Measurements from ENCODE around the gene ITPKB.
"Not testable (repeated sequence)": the region's sequence is repeated elsewhere in the genome, so short reads cannot be mapped to it uniquely, and the experiment has no call there.

ITPKB gene

GRCh38 chr1:226633541-226634165 is 105.4 kb downstream of the ITPKB start:
- no peak for DNase-seq

DNA sequence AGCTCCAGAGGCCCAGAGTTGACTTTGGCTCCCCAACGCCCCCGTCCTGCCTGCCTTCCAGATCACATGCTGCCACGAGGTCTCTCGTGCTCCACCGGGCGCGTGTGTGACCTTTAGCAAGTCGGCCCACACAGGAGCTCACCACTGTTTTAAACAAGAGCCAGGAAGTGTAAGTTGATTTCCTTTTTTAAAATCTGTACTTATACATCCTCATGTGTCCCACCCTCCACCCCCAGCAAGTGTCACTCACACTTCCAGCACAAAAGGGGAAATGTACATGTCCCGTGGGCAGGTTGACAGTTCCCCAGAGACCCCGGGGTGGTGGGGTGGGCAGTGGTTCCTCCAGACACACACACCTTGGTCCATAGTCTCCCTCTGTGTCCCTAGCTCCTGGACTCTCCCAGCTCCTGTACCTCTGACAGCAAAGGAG is 106.1 kb downstream of the ITPKB start:
- no peak for DNase-seq

- DNase-seq: no peak
Measured at GRCh38 chr1:226632169-226632879, 106.8 kb downstream of the ITPKB start.

DNA sequence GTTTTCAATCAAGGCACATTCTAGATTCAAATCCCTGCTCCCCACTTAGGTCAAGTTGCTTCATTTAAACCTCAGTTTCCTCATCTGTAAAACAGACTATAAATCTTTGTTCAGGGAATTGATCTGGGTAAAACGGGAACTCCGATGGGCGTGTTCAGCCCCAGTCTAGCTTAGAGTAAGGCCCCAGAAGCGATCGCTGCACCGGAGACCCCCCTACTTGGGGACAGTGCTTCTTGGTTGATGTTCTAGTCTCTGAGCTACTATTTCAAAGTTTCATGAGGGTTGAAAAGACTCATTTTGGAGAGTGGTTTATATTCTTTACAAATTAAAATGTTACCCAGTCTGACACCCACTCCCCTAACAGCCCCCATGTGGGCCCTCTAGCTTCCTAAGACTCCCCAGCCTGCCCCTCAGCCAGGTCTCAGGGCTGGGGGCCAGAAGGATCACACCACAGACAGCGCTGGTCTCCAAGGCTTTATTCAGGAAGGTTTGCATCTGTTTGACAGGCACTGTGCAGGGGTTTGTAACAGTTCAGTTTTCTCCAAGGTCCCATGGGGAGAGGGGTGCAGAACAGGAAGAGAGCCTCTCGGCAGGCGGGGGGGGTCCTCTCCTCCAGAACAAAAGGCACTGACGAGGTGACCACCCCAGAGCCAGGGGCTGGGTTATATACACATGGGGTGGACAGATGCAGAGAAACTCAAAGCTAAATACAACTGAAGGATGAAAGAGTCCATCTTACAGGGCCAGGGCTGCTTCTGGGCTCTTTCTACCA is 107.7 kb downstream of the ITPKB start:
- no peak for DNase-seq

GRCh38 chr1:226630592-226630991 is 108.5 kb downstream of the ITPKB start:
- DNase-seq: no peak

DNA sequence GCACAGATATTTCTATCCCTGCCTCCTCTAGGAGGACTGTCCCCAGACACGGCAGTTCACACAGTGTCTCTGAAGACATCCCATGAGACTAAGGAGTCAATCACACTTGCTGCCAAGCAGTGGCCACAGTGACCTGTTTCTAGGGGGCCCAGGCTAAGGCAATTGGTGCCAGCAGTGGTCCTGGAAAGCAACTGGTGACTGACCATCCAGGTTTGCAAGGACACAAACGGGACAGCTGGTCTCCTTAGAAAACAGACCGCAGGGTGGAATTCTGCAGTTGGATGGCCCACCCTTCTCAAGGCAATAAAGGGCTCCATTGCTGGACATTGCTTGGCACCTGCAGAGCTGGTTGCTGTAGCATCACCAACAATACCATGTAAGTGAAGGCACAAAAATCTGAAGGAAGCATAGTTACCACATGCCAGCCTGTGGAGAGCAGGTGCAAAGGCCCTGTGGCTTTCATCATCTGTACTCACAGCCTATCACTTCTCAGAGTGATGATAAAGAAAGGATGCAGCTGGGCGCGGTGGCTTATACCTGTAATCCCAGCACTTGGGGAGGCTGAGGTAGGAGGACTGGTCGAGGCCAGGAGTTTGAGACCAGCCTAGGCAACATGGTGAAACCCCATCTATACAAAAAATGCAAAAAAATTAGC is 109.1 kb downstream of the ITPKB start:
- no peak for DNase-seq

- DNase-seq: no peak
Measured at GRCh38 chr1:226629210-226629895, 109.7 kb downstream of the ITPKB start.

GRCh38 chr1:226628612-226629155 is 110.4 kb downstream of the ITPKB start:
- DNase-seq: peak; percentile 15

GRCh38 chr1:226627924-226628611 is 111.0 kb downstream of the ITPKB start:
- no peak for DNase-seq

GRCh38 chr1:226627050-226627755 is 111.9 kb downstream of the ITPKB start:
- DNase-seq: peak; percentile 46

DNA sequence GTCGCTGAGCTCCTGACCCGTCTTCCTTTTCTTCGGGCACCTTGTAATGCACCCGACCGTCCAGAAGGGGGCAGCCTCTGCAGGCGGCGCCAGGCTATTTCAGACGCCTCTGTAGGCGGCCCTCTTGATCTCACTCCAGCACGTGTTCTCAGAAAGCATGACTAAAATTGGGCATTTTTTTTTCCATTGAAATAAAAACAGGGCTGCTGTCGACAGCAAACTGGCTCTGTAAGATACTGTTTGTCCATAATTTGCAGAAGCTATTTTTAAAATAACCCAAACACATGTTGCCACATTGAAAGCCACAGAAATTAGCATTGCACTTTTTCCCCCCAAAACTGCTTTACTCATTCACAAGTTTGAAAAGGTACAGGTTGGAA is 112.5 kb downstream of the ITPKB start:
- DNase-seq: peak; percentile 71

DNA sequence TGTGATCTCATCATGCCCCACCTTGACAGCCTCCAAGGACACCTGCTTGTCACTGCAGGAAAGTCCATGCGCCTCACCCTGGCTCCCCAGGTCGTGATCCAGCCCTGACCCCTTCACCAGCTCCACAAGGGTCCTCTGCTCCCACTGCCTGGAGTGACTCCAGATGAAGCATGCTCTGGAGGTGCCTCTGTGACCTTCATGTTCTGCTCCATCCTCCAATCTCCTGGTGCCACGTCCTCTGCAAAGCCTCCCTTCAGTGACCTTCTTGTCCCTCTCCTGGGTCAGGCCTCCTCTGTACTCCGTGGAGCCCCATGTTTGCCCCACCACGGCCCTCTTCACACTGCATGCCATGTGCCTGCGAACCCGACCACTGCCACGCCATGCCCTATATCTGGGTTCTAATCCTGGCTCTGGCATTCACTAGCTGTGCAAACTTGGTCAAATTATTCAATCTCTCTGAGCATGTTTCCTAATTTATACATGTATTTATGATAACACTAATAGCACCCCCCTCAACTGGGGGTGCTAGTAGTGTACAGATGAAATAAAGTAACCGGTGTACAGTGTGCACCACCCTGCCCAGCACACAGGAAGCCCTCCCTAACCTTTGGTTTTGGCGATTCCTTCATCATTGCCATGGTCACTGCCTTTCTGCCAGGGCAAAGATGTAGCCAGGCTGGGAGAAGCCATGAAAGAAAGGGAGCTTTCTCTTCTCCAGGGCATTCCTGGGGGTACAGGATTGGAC is 113.1 kb downstream of the ITPKB start:
- DNase-seq: no peak

- no peak for DNase-seq
Measured at GRCh38 chr1:226625326-226625725, 113.8 kb downstream of the ITPKB start.

- no peak for DNase-seq
Measured at GRCh38 chr1:226624526-226624925, 114.6 kb downstream of the ITPKB start.

- DNase-seq: no peak
Measured at GRCh38 chr1:226622012-226622411, 117.1 kb downstream of the ITPKB start.

GRCh38 chr1:226619031-226619430 is 120.1 kb downstream of the ITPKB start:
- DNase-seq: no peak

- no peak for DNase-seq
Measured at GRCh38 chr1:226618380-226618779, 120.7 kb downstream of the ITPKB start.

- DNase-seq: not testable (repeated sequence)
Measured at GRCh38 chr1:226617719-226618118, 121.4 kb downstream of the ITPKB start.

DNA sequence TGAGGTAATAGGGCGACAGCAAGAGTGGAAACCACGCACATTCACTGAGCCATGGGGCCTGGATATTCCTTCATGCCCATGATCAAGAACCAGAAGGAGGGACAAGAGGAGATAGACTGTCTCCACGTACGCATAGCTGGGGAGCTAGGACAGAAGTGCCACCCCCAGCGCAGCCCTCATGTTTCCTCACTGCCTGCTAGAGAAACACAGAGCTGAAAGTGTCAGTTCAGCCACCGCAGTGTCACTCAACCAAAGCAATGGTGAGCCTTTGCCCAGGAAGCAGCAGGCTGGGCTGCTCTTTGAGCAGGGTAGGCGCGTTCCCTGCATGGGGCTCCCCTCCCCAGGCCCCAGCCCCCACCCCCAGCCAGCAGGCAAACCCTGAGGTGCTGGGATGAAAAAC is 122.0 kb downstream of the ITPKB start:
- DNase-seq: no peak

GRCh38 chr1:226616636-226617035 is 122.4 kb downstream of the ITPKB start:
- no peak for DNase-seq
